Neutrophil (primary cell): Measurements from ENCODE around the gene ABCA5.

Source experiments
- H3K27ac ChIP-seq: fragments of 200-600 bp; sonication (generic); 2 replicates; pipeline ENCODE4 v1.5.1; 2016; ENCODE audit warnings: mild to moderate bottlenecking, moderate library complexity
- H3K27me3 ChIP-seq: fragments of 200-600 bp; sonication (generic); 2 replicates; pipeline ENCODE4 v1.6.0; 2016; ENCODE audit warnings: mild to moderate bottlenecking
- H3K36me3 ChIP-seq: fragments of 200-600 bp; sonication (generic); 2 replicates; pipeline ENCODE4 v1.5.1; 2017
- H3K4me1 ChIP-seq, 2 experiments: fragments of 200-600 bp in 1 of 2; sonication (generic) in 1 of 2; 1 replicate in 1 of 2; 2 replicates in 1 of 2; pipeline versions ENCODE4 v1.5.1 to v1.6.1; 2013 to 2016; ENCODE audit warnings: low read depth in 1 of 2, low read length in 1 of 2, mild to moderate bottlenecking in 1 of 2, moderate library complexity in 1 of 2; ENCODE audit not compliant: control insufficient read depth in 1 of 2, insufficient read depth in 1 of 2
- H3K4me3 ChIP-seq, 2 experiments: fragments of 200-600 bp in 1 of 2; sonication (generic) in 1 of 2; 1 replicate in 1 of 2; 2 replicates in 1 of 2; pipeline ENCODE4 v1.5.1; 2013 to 2016; ENCODE audit warnings: low read depth in 1 of 2, low read length in 1 of 2, mild to moderate bottlenecking in 1 of 2, moderate library complexity in 1 of 2
- H3K9me3 ChIP-seq: fragments of 200-600 bp; sonication (generic); 2 replicates; pipeline ENCODE4 v1.5.1; 2016
- TF ChIP-seq, protein P1 (sequence below): fragments of 200-600 bp; sonication (generic); IDR thresholded peaks from 2 replicates; pipeline ENCODE4 v1.5.1; 2016; ENCODE audit warnings: antibody characterized with exemption

ABCA5 gene

DNA sequence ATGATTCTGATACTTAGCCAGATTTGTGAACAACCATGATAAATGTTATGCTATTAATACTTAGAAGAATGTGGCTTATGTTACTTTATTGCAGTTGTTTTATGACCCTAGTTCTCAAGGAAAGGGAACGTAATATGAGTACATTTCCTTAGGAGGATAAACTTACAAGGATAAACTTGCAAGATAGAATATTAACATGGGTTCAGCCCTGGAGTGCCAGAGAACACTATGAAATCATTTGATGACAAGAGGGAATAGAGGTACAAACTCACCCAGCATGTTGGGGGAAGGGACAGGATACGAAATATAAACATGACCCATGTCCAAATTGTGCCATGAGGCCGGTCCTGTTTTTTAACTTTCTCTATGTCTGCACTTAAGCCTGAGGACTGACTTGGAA lies 13.0 kb upstream of the ABCA5 start:
- Histone ChIP-seq H3K9me3 (no peaks in the 10 kb centered on the region), H3K27me3 (no peaks in the 10 kb centered on the region), H3K27ac (no peak overlapping the region), H3K4me3 (no peak overlapping the region), H3K4me1 (no peaks in the 10 kb centered on the region), H3K36me3 (no peaks in the 10 kb centered on the region)
- TF ChIP-seq, protein P1, sequence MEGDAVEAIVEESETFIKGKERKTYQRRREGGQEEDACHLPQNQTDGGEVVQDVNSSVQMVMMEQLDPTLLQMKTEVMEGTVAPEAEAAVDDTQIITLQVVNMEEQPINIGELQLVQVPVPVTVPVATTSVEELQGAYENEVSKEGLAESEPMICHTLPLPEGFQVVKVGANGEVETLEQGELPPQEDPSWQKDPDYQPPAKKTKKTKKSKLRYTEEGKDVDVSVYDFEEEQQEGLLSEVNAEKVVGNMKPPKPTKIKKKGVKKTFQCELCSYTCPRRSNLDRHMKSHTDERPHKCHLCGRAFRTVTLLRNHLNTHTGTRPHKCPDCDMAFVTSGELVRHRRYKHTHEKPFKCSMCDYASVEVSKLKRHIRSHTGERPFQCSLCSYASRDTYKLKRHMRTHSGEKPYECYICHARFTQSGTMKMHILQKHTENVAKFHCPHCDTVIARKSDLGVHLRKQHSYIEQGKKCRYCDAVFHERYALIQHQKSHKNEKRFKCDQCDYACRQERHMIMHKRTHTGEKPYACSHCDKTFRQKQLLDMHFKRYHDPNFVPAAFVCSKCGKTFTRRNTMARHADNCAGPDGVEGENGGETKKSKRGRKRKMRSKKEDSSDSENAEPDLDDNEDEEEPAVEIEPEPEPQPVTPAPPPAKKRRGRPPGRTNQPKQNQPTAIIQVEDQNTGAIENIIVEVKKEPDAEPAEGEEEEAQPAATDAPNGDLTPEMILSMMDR = no peak

DNA sequence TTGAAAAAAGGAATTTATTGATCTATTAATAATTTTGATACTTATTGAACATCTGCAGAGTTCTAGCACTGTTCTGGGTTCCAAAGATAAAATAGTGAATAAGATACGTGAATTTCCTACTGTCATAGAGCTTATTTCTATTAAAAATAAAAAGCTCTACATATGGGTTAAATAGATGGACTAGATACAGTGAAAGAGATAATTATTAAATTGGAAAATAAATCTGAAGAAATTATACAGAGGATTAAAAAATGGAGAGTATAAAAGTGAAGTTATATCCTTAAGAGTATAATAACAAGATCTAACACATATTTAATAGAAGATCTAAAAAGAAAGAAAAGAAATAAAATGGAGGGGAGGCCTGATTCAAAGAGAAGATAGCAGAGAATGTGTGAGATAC lies 10.1 kb upstream of the ABCA5 start:
- H3K9me3 ChIP-seq = no peaks in the 10 kb centered on the region
- no peak overlapping the region for H3K4me3 ChIP-seq
- peaks cover 18% of the 10 kb centered on the region for H3K27me3 ChIP-seq
- H3K27ac ChIP-seq = no peak overlapping the region
- TF ChIP-seq, protein P1 = no peak
- H3K36me3 ChIP-seq = no peaks in the 10 kb centered on the region
- no peaks in the 10 kb centered on the region for H3K4me1 ChIP-seq

DNA sequence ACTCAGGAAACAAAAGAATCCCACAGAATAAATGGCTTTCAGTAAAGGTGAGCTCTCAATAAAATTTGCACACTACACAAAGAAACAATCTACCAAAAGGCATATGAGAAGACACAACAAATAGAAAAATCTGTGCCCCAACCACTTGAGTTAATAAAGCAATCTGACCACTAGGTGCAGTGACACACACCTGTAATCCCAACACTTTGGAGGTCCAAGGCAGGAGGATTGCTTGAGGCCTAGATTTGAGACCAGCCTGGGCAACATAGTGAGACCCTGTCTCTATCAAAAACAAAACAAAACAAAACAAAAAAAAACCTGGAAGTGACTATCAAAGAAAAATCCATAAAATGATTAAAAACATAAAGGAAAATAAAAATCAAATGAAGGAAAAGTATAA lies 9.6 kb upstream of the ABCA5 start:
- TF ChIP-seq, protein P1 = no peak
- no peaks in the 10 kb centered on the region for H3K4me1 ChIP-seq
- no peaks in the 10 kb centered on the region for H3K36me3 ChIP-seq
- peaks cover 22% of the 10 kb centered on the region for H3K27me3 ChIP-seq
- H3K27ac ChIP-seq = no peak overlapping the region
- no peak overlapping the region for H3K4me3 ChIP-seq
- no peaks in the 10 kb centered on the region for H3K9me3 ChIP-seq

DNA sequence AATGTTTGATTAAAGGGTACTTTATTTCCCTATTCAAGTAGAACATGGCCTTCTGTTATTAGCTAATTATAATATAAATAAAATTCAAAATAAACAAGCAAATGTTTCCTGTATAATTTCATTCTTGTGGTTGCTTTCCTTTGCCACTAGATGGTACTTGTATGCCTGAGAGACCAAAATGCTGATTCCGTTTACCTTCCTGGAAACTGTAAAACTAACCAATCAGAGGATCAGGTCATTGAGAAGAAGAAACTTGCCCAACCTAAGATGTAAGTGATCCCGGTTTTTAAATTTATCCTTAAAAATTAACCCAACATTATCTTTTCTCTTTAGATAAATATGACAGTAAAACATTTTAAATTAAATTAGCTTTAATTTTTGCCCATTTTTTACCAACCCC lies 8.1 kb upstream of the ABCA5 start:
- no peaks in the 10 kb centered on the region for H3K36me3 ChIP-seq
- H3K27ac ChIP-seq = no peak overlapping the region
- H3K27me3 ChIP-seq = peaks cover 38% of the 10 kb centered on the region
- H3K4me3 ChIP-seq = no peak overlapping the region
- TF ChIP-seq, protein P1 = no peak
- no peaks in the 10 kb centered on the region for H3K9me3 ChIP-seq
- H3K4me1 ChIP-seq = no peaks in the 10 kb centered on the region

DNA sequence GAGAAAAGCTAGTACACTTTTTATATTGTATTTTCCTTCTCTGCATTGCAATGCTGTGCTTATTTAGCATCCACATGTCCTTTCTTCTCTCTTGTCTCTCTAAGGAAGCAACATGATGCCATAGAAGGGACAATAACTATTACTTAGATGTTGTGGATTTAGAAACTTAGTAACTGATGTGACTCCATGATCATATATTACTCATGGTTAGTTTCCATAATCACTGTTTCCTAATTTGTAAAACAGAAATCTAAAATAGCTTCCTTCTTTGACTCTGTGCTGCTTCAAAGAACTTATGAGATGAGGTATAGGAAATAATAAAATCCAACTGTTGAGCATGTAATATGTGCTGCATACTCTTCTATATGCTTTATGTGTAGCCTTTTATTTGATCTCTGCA lies 6.6 kb upstream of the ABCA5 start:
- Histone ChIP-seq H3K4me1 (no peaks in the 10 kb centered on the region), H3K36me3 (no peaks in the 10 kb centered on the region), H3K27me3 (peaks cover 41% of the 10 kb centered on the region), H3K27ac (no peak overlapping the region), H3K4me3 (no peak overlapping the region), H3K9me3 (no peaks in the 10 kb centered on the region)
- TF ChIP-seq, protein P1 = no peak

DNA sequence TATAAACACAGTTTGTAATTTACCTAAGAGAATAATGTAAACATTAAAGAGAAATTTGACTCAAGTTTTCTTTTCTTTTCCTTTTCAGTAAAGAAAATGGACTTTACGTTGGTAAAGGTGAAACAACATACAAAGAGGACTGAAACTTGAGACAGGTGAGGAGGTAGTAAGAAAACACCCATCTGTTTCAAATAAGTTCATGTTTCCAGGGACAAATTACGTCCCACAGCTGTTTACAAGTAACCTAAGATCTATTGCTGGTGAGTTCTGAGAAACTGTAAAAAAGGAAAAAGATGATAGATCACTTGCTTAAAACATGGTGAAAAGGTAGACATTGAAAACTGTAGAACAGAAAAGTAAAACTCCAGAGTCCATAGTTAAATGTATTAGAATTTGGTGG lies 4.8 kb upstream of the ABCA5 start:
- TF ChIP-seq, protein P1 = no peak
- H3K36me3 ChIP-seq = no peaks in the 10 kb centered on the region
- no peak overlapping the region for H3K27ac ChIP-seq

More for the DNA sequence above, 4.8 kb upstream of the ABCA5 start:
- Histone ChIP-seq H3K4me1 (peaks cover 5 to 6% of the 10 kb centered on the region in 2 experiments), H3K4me3 (no peak overlapping the region), H3K27me3 (peaks cover 41% of the 10 kb centered on the region), H3K9me3 (no peaks in the 10 kb centered on the region)
